PC-9 (cell line): ENCODE measurements around the gene GNB1. TPM values are rescaled to one million over a fixed set of nuclear protein-coding genes. Genes with fewer than 3 reads are reported as not detected.

Experiments
- BruUV-seq: library from RNA; stranded (reverse); fragments of 400-500 nt; replicated peaks from 2 replicates; lab custom pipeline; 2021; lab: Mats Ljungman, UMichigan
- CTCF ChIA-PET: fragments of 300-600 bp; sonication (Branson Sonifier 250); formaldehyde crosslinking; loops from one replicate; lab custom pipeline; 2022; ENCODE audit warnings: antibody characterized with exemption; lab: Charles Lee
- POLR2A ChIA-PET: fragments of 300-600 bp; sonication (Branson Sonifier 250); formaldehyde crosslinking; loops from one replicate; lab custom pipeline; 2022; ENCODE audit warnings: antibody characterized with exemption; ENCODE audit not compliant: unreplicated experiment; lab: Charles Lee
- DNase-seq, 2 experiments: peaks; one replicate each; pipeline versions ENCODE4 v3.0.0 to v3.0.0-alpha.2; 2015 to 2022; ENCODE audit warnings: mixed read lengths in 1 of 2
- H2AFZ ChIP-seq: fragments of 200-600 bp; sonication (generic); 2 replicates; pipeline ENCODE4 v1.8.1; 2017; ENCODE audit warnings: antibody characterized with exemption
- H3F3A ChIP-seq: fragments of 200-600 bp; sonication (generic); 2 replicates; pipeline ENCODE4 v1.8.1; 2017; ENCODE audit warnings: antibody characterized with exemption, mild to moderate bottlenecking, low read depth; ENCODE audit not compliant: insufficient read depth
- H3K27ac ChIP-seq: fragments of 200-600 bp; sonication (generic); 2 replicates; pipeline ENCODE4 v1.6.1; 2016; ENCODE audit warnings: mixed run types
- H3K27me3 ChIP-seq: fragments of 200-600 bp; sonication (generic); 2 replicates; pipeline ENCODE4 v1.6.1; 2016; ENCODE audit warnings: low read depth, mixed run types; ENCODE audit not compliant: insufficient read depth
- H3K36me3 ChIP-seq: fragments of 200-600 bp; sonication (generic); 2 replicates; pipeline ENCODE4 v1.6.1; 2016; ENCODE audit warnings: low read depth, mixed run types
- H3K4me1 ChIP-seq: fragments of 200-600 bp; sonication (generic); replicated peaks from 2 replicates; pipeline ENCODE4 v1.6.1; 2016; ENCODE audit warnings: mixed run types; ENCODE audit not compliant: insufficient read depth
- H3K4me2 ChIP-seq: fragments of 200-600 bp; sonication (generic); 2 replicates; pipeline ENCODE4 v1.6.1; 2017; ENCODE audit warnings: mixed run types
- H3K4me3 ChIP-seq: fragments of 200-600 bp; sonication (generic); 2 replicates; pipeline ENCODE4 v1.6.1; 2016; ENCODE audit warnings: mixed run types
- H3K79me2 ChIP-seq: fragments of 200-600 bp; sonication (generic); 2 replicates; pipeline ENCODE4 v1.6.1; 2017; ENCODE audit warnings: low read depth, mixed run types
- H3K9me2 ChIP-seq: fragments of 200-600 bp; sonication (generic); 2 replicates; pipeline ENCODE4 v1.8.1; 2017; ENCODE audit warnings: mild to moderate bottlenecking; ENCODE audit not compliant: insufficient read depth
- H3K9me3 ChIP-seq: fragments of 200-600 bp; sonication (generic); 2 replicates; pipeline ENCODE4 v1.8.1; 2016; ENCODE audit warnings: low read depth; ENCODE audit not compliant: insufficient read depth
- H4K20me1 ChIP-seq: fragments of 200-600 bp; sonication (generic); 2 replicates; pipeline ENCODE4 v1.8.1; 2017; ENCODE audit not compliant: insufficient read depth
- EZH2 ChIP-seq: fragments of 200-600 bp; sonication (generic); IDR thresholded peaks from 2 replicates; pipeline ENCODE4 v1.8.0; 2017; ENCODE audit warnings: antibody characterized with exemption, low read depth
- intact Hi-C: fragments of 100-400 bp; cut with micrococcal nuclease; formaldehyde crosslinking; loops from one replicate; pipeline ENCODE4 v1.10.0; 2022; ENCODE audit not compliant: unreplicated experiment
- total RNA-seq: library from RNA; stranded (reverse); gene quantifications from 2 replicates; pipeline ENCODE4 v1.2.3, GENCODE V29; 2021
- TF ChIP-seq, protein P1 (sequence below): fragments of 200-600 bp; sonication (generic); conservative IDR thresholded peaks from 2 replicates; pipeline ENCODE4 v1.6.1; 2017; ENCODE audit warnings: mixed run types, antibody characterized with exemption, mild to moderate bottlenecking, moderate library complexity

Gene GNB1
- total RNA-seq, 1 experiment from 2014 or later = 286 TPM

DNA sequence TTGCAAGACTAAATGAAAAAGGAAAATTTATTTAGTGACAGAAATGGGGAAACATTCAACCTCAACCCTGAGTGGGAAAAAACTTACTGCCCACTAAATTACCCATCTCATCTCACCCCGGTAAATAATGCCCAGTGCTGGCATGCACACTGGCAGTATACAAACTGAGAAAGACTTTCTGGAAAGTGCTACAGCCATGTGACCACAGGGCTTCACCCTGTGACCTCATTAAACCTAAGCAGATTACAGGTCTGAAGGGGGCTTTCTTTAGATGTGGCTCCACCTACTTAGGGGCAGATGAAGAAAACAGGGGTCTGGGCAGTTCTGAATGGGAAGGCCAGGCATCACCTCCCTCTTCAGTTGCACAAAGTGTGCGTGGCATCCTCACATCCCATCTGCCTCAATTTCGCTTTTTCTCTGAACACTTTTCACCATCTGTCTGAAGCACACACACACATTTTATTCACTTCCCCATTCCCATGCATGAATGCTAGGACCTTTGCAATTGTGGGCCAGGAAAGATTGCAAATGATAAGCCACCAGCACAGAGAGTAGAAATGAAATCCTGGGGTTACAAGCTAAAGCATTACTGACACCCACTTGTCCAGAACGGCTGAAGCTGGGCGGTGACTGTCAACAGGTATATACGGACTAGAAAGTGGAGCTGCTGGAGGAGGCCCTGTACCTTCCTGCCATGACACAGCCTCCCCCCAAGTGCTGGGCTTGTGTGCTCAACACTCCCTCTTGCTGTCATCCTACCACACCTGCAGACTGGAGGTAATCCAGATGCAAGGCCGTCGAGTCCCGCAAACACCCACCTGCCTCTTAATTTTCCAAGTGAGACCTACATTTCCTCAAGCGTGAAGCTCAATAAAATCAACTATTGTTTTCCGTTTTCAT, 115.3 kb downstream of the GNB1 start:
- H2AFZ ChIP-seq = no peak overlapping the region
- H3K27ac ChIP-seq = no peak overlapping the region
- peak in 1 of 2 experiments; percentile 15 for DNase-seq
- peaks cover 37% of the 10 kb centered on the region for H3K4me1 ChIP-seq
- peaks cover 4% of the 10 kb centered on the region; the same call in 1 of the 2 replicates for H3K9me3 ChIP-seq
- ChIA-PET POLR2A (no interaction called here), CTCF (interaction anchor here (0.6 kb wide), 1 partner anchor 155 kb away, joined by 3 read pairs; no protein-coding TSS in a partner anchor)
- peaks cover 33% of the 10 kb centered on the region for H4K20me1 ChIP-seq
- no peak for TF ChIP-seq EZH2
- TF ChIP-seq, protein P1, sequence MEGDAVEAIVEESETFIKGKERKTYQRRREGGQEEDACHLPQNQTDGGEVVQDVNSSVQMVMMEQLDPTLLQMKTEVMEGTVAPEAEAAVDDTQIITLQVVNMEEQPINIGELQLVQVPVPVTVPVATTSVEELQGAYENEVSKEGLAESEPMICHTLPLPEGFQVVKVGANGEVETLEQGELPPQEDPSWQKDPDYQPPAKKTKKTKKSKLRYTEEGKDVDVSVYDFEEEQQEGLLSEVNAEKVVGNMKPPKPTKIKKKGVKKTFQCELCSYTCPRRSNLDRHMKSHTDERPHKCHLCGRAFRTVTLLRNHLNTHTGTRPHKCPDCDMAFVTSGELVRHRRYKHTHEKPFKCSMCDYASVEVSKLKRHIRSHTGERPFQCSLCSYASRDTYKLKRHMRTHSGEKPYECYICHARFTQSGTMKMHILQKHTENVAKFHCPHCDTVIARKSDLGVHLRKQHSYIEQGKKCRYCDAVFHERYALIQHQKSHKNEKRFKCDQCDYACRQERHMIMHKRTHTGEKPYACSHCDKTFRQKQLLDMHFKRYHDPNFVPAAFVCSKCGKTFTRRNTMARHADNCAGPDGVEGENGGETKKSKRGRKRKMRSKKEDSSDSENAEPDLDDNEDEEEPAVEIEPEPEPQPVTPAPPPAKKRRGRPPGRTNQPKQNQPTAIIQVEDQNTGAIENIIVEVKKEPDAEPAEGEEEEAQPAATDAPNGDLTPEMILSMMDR = no peak
- H3K9me2 ChIP-seq = no peaks in the 10 kb centered on the region
- peaks cover 21% of the 10 kb centered on the region for H3F3A ChIP-seq
- intact Hi-C loops = no loop called here
- H3K79me2 ChIP-seq = peaks cover 73% of the 10 kb centered on the region
- H3K4me3 ChIP-seq = no peak overlapping the region
- peaks cover 7% of the 10 kb centered on the region for H3K36me3 ChIP-seq
- H3K4me2 ChIP-seq = peak overlapping the region; percentile 97
- BruUV-seq = no TSS peak
- H3K27me3 ChIP-seq = no peaks in the 10 kb centered on the region

DNA sequence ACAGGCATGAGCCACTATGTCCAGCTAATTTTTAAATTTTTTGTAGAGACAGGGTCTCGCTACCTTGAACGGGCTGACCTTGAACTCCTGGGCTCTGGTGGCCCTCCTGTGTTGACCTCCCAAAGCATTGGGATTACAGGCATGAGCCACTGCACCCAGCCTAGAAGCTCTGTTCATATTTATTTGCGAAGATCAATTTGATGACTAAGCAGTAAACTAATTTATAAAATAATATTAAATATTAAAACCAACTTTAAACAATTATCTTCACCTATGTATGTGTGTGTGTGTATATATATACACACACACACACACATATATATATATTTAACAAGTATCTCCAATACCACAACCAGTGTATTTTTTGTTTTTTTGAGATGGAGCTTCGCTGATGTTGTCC, 117.0 kb downstream of the GNB1 start:
- Histone ChIP-seq H3K4me3 (no peak overlapping the region), H3K27ac (no peak overlapping the region), H3K9me2 (no peaks in the 10 kb centered on the region), H3F3A (peaks cover 7% of the 10 kb centered on the region; the same call in 1 of the 2 replicates), H3K36me3 (peaks cover 7% of the 10 kb centered on the region), H4K20me1 (peaks cover 37% of the 10 kb centered on the region), H3K9me3 (peaks cover 4% of the 10 kb centered on the region; the same call in 1 of the 2 replicates), H3K4me1 (peaks cover 20% of the 10 kb centered on the region), H3K4me2 (no peak overlapping the region), H3K79me2 (peaks cover 90% of the 10 kb centered on the region), H2AFZ (no peak overlapping the region), H3K27me3 (no peaks in the 10 kb centered on the region)
- no TSS peak for BruUV-seq
- DNase-seq = no peak
- ChIA-PET CTCF (no interaction called here), POLR2A (no interaction called here)
- intact Hi-C loops = no loop called here
- no peak for TF ChIP-seq EZH2
- TF ChIP-seq, protein P1 = no peak

DNA sequence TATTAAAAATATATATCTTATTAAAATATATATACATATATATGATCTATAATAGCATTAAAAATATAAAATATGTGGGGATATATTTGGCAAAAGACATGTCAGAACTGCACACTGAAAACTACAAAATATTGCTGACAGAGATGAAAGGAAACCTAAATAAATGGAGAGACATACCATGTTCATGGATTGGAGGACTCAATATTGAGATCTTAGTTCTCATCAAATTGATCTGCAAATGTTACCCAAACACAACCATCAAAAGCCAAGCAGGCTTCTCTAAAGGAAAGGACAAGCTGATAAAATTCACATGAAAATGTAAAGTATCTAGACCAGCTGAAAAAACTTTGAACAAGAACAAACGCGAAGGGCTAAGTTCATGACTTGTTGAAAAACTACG, 119.8 kb downstream of the GNB1 start:
- CTCF ChIA-PET = no interaction called here
- peak in 1 of 2 experiments; percentile 30 for DNase-seq
- peaks cover 40% of the 10 kb centered on the region for H4K20me1 ChIP-seq

More for the DNA sequence above, 119.8 kb downstream of the GNB1 start:
- intact Hi-C loops = no loop called here
- no peak overlapping the region for H2AFZ ChIP-seq
- H3K9me3 ChIP-seq = peaks cover 4% of the 10 kb centered on the region; the same call in 1 of the 2 replicates
- H3K36me3 ChIP-seq = peaks cover 7% of the 10 kb centered on the region
- H3K4me2 ChIP-seq = no peak overlapping the region
- H3K27ac ChIP-seq = no peak overlapping the region
- TF ChIP-seq, protein P1 = no peak
- no peak for TF ChIP-seq EZH2
- peaks cover 97% of the 10 kb centered on the region for H3K79me2 ChIP-seq
- peaks cover 25% of the 10 kb centered on the region for H3F3A ChIP-seq
- peaks cover 8% of the 10 kb centered on the region for H3K4me1 ChIP-seq
- H3K4me3 ChIP-seq = no peak overlapping the region
- H3K9me2 ChIP-seq = no peaks in the 10 kb centered on the region
- no peaks in the 10 kb centered on the region for H3K27me3 ChIP-seq
- POLR2A ChIA-PET = no interaction called here
- BruUV-seq = no TSS peak
